Stimulated activated CD4-positive, alpha-beta T cell treated with anti-CD3 and anti-CD28 coated beads, TNF-alpha, amount 100 ng/mL, for 1 hour (primary cell): ENCODE results near the gene IL15RA.
A peak's percentile ranks its signal among the peaks of the same experiment; 100 is the strongest.

Source experiments
- DNase-seq, 3 donors: peaks; one replicate each; pipeline ENCODE4 v3.0.0-alpha.2; 2020; ENCODE audit warnings: low read depth in 3 of 3, low spot score in 1 of 3

The IL15RA gene, protein sequence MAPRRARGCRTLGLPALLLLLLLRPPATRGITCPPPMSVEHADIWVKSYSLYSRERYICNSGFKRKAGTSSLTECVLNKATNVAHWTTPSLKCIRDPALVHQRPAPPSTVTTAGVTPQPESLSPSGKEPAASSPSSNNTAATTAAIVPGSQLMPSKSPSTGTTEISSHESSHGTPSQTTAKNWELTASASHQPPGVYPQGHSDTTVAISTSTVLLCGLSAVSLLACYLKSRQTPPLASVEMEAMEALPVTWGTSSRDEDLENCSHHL

DNA sequence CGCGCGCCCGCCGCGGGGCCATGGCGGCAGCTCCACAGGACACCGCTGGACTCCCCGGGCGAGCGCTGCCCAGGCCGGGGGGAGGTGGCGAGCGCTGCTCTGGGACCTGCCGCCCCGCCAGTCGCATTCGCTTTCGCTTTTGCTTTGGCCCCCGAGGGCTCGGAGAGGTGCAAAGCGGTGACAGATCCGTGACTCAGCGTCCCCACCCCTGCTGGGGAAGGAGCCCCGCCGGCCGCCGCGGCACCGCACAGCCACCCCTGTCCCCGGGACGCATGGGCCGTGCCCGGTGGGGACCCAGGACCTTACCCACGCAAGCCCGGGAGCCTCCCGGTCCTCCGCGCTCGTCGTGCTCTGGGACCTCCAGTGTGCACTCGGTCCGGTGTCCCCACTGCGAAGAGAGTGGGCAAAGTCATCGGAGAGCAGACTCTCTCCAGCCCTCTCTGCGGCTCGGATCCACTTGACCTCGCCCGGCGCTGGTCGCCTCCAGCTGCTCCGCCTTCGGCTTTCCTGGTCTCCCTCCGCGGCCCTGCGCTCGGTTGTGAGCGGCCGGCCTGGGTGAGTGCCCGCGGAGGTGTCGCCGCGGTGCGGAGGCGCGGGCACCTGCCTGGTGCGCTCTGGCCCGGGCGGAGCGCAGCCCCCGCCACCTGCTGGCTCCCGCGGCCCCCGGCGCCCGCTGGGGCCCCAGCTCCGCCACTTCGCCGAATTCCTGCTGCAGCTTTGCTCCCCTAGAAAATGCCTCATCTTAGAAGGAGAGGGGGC is at the start of gene IL15RA:
TSS of gene IL15RA (minus strand) at position 73 of the 759 bp plus-strand sequence. CDS start at position 22, 51 bp downstream.
- peak; percentile 60 to 79 (median 68) for DNase-seq

DNA sequence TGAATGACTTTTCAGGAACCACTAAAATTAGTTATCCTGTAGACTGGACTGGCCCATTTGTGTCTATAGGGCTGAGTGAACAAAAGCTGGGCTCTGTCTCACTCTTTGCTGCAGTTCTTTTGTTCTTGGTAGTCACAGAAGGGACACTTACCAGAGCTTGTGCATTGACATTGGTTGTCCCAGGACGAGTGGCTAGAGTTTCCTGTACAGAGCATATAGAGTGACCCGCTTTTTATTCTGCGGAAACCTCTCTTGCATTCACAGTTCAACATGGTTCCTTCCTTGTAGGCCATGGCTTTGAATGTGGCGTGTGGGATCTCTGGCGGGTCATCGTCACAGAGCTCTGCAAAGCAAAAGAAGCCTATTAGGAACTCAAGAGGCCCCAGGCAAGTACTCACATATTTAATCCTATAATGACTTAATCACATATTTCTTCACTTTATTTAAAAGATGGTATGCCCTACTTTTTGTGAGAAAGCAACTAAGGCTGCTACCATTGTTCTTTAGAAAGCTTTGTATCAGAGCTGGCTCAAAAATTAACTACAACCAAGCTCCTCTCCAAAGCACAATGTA is 48.4 kb upstream of the IL15RA start:
- DNase-seq = no peak

DNA sequence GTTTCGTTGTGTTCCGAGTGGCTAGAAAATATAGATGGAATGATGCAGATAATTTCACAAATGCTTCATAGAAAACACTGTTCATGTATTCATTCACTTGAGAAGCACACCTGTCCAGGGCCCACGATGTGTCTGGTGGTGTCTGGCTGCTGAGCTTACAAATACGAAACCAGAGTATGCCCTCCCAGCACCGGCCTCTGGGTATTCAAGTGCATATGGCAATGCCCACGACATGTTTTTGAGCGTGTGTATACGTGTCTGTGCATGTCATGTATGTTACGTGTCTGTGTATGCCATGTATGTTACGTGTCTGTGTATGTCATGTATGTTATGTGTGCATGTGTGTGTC is 47.0 kb upstream of the IL15RA start:
- no peak for DNase-seq

DNA sequence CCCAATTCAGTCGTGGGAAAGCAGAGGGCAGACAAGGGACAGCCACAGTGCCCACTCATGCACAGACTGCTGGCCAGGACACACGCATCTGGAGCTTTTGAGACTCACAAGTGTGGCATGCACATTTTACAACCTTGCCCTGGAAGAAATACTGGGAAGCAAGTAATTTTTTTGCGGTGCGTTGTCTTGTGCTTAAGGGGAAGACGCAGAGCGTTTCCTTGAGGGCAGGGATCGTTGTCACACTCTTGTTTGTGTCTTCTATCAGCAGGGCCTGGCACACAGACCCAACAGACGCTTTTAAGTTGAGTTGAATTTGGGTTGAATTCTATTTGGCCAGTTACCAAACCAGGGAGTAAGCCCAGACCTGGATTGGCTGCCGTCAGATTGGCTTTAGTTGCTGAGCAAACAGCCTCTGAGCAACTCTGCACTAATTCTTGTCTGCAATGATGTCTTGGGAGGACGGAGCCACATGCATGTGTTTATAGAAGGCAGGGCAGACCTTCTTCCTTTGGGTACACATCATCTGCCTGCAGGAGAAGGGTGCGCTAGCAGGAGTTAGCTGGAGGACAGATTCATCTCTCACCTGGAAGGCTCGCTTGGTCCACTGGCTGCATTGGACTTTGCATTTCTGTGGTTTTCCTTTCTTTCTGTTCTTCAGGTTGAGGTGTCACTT is 46.5 kb upstream of the IL15RA start:
- DNase-seq = no peak

DNA sequence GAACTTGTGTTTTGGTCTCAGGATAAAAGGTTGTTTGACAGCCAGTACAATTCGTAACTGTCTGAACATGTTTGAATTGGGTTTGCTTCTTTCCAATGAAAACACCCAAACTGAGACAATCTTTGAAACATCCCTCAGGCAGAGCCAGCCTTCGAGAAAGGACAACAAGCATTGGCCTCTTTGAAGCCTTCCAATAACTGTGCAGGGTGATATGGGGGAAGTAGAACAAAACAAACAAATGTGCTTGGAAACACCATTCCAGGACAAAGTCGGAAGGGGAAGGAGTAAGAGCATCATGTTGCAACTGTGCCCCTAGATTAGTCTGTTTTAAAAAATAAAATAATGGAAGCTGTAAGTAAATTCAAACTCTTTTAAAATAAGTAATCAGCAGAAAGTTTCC is 45.3 kb upstream of the IL15RA start:
- no peak for DNase-seq

DNA sequence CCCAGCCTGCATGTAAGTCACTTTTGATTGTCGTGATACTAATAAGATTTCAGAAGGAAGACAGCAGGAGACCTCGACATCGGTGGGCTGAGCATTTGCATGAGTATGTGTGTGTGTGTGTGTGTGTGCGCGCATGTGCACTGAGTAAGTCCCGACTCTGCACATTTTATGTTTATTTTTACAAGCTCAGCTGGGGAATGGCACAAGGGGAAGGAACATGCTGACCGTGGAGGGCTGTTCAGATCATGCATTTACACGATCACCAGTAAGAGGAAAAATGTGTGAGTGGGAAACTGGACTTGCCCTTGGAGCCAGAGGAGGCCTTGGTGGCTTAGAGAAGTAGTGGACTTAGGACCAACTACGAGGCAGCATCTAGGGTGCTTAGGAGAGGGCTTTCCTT is 43.5 kb upstream of the IL15RA start:
- no peak for DNase-seq

DNA sequence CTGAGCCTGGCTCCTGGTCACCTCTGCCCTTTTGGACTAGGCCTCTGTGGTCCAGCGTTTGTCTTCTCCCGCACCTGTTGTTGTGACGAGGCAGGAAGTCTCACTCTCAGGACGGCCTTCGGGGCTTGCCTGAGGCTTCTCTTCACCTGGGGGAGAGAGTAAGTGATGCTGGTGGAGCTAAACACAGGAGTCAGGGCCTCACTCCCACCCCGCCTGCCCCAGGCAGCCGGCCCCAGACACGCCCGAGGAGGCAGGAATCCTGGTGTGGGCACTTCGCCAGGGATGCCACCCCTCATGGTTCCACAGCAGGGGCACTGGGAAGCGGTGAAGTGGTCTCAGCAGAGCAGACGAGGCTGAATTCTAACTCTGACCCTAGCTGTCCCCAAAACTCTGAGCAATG is 42.5 kb upstream of the IL15RA start:
- DNase-seq = no peak

DNA sequence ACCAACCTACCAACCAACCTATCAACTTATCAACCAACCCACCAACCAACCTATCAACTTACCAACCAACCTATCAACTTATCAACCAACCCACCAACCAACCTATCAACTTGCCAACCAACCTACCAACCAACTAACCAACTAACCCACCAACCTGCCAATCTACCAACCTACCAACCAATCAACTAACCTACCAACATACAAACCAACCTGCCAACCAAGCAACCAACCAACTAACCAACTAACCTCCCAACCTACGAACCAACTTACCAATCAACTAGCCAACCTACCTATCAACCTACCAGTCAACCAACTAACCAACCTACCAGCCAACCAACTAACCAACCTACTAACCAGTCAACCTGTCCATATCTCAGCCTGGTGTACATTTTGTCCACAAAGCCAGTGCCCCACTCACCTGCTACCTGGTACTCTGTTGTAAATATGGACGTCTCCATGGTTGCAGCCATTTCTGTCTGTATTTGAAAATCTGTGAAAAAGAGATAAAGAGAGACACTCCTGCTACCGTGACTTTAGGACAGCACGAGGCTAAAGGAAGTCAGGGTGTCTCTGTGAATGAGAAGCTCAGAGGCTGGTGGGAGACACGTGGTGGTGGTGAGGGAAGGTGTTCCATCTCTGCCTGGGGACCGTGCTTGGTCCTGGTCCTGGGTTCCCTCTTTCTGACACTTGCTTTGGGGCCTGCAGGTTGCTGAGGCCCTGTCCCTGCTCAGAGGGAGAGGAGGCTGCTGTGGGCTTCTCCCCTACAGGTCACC is 41.9 kb upstream of the IL15RA start:
- DNase-seq = no peak

DNA sequence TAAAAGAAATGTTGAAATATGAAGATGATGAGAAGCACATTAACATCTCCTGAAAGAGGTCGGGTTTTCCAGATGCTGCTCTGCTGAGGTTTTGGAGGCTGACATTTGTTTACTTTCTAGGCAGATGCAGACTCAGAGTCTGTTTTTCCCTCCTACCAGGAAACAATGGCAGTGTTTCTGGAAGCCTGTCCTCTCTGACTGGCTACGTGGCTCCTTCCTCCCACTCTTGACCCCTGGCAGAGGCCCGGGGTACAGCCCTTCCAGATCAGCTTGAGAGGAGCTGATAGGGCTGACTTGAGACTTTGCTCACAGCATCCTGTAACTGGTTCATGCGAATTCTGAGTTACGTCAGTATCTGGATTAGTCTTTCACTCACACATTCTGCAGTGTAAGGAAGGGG is 41.1 kb upstream of the IL15RA start:
- DNase-seq = no peak

DNA sequence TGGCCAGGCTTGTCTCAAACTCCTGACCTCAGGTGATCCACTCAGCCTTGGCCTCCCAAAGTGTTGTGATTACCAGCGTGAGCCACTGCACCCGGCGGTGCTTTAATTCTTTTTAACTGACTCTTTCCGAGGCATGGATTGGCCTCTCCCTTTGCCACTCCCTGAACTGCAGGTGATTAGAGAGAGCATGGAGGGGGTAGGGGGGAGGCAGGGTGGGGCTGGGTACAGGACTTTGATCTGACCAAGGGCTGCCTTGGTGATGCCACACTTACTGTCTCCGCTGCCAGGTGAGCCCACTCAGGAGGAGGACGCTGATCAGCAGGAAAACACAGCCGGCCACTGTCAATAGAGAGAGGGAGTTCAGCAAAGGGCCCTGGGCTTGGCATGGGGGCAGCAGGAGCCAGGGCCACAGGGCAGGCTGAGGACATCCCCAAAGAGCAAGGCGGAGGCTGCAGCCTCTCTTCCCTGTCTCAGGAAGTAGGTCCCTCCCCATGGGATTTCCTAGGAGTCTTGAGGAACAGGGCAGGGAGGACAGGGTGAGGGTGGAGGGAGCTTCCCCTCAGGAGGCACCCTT is 40.5 kb upstream of the IL15RA start:
- no peak for DNase-seq

DNA sequence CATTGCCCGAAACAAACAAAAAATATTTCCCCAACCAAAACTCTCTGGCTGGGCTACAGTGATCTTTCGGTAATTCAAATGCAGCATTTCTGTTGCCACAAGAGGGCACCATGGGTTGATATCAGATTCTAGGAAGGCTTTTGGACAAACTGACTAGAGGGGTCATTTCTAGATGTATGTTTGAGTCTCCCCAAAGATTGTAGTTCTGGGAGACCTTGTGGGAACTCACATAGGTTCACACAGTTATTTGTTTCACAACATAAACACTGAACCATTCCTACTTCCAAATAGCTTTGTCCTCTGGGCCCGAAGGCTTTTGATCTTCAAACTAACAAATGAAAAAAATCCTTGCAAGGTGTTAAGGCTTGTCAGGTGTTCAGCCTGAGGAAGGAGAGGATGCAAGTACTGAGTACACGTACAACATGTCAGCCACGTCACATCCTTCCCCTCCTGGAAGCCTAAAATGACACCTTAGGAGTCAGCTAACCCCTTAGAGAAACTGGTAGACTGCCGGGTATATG is 37.0 kb upstream of the IL15RA start:
- DNase-seq = peak in 2 of 3 donors; percentile 23 to 29

DNA sequence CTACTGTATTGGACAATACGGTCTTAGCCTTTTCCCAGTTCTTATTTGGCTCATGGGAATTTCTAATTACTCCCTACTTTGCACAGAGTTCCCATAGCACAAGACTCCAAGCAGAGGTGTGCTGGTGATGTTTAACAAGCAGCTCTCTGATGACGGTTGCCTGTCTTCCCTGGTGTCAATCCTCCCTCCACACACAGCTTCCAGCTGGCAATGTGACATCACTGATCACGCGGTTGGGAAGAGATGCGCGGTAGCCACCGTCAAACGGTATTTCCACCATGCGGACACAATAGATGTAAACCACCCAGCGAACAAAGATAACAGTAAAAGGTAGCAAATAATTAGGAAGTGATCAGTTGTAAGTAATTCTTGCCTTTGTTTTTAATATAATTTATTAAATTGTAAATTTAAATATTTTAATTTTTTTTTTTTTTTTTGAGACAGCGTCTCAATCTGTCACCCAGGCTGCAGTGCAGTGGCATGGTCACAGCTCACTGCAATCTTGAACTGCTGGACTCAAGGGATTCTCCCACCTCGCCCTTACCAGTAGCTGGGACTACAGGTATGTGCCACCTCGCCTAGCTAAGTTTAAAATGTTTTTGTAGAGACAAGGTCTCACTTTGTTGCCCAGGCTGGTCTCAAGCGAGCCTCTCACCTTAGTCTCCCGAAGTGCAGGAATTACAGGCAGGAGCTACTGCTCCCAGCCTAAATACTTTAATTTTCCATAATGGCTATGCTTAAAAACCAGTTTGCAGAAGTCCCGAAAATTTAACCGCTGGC is 36.3 kb upstream of the IL15RA start:
- no peak for DNase-seq

DNA sequence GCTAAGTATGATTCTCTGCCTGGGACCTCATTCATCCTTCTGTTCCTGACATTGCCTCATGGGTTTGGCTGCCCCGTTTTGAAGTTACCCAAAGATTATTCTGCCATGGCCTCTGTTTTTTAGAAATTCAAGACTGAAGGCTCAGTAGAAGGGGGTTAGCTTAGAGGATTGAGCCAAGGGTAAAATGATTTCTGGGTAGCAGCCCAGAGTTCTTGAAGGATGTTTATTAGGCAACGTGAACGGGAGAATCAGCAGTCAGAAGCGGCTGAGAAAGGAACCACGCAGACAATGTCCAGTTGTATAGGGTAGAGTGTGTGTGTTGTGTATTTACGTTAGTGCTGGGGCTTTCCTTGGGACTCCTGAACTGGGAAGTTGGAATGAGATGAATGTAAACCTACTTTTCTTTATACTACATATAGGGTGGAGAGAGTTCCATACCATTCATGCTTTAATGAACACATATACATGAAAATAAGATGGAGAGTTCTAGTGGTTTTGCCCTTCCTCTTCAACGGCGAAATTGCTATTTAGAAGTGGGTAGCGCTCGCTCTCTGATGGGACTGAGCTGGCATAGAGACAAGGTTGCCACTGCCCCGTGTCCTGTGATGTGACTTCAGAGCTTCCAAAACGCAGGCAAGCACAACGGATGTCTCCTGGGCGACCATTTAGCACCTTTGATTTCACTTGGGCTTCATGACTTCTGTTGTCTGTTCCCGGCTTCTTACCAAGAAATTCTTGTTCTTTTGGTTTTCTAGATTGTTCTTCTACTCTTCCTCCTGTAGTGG is 35.0 kb upstream of the IL15RA start:
- no peak for DNase-seq

DNA sequence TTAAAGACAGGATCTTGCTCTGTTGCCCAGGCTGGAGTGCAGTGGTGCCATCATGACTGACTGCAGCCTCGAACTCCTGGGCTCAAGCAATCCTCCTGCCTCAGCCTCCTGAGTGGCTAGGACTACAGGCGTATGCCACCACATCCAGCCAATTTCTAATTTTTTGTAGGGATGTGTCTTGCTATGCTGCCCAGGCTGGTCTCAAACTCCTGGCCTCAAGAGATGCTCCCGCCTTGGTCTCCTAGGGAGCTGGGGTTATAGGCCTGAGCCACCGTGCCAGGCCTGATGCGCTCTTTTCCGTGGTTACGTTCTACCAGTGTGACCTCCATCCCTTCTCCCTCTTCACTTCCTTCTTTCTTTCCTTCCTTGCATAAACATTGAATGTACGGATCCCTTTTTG is 34.2 kb upstream of the IL15RA start:
- DNase-seq = no peak

DNA sequence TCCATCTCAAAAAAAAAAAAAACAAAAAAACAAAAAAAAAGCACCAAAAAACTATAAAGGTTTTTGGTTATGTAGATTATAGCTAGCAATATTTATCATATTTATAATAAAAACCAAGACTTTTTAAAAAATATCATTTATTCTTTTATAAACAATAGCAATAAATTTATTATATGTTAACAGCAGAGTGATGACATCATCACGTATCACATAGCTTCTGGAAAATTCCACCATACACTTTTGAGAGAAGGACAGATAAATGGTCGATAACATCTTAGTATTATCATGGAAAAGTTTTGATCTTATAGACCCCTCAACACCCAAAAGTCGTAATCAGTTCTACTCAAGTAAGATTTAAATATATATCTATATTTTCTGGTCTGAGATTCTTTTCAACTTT is 33.2 kb upstream of the IL15RA start:
- no peak for DNase-seq

DNA sequence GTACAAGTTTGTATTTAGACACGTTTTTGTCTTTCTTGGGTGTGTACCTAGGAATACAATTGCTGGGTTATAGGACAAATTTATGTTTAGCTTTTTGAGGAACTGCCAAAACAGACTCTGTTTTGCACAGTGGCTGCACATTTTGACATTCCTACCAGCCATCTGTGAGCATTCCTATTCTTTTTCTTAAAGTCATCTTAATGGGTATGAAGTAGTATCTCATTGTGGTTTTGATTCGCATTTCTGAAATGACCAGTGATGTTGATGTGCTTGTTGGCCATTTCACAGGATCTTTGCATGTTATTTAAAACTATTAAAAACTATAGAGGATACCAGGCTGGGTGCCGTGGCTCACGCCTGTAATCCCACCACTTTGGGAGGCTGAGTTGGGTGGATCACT is 32.6 kb upstream of the IL15RA start:
- DNase-seq = no peak

DNA sequence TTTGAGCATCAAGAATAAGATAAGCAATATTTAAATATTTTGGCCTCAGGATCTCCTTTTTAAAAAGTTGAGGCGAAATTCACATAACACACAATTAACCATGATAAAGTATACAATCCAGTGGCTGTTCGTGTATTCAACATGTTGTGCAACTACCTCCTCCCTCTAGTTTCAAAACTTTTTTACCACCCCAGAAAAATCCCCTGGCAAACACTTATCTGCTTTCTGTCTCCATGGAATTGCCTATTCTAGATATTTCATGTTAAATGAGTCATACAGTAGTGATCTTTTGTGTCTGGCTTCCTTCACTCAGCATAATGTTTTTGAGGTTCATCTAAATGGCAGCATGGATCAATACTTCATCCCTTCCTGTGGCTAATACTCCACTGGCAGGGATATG is 31.8 kb upstream of the IL15RA start:
- DNase-seq = no peak

DNA sequence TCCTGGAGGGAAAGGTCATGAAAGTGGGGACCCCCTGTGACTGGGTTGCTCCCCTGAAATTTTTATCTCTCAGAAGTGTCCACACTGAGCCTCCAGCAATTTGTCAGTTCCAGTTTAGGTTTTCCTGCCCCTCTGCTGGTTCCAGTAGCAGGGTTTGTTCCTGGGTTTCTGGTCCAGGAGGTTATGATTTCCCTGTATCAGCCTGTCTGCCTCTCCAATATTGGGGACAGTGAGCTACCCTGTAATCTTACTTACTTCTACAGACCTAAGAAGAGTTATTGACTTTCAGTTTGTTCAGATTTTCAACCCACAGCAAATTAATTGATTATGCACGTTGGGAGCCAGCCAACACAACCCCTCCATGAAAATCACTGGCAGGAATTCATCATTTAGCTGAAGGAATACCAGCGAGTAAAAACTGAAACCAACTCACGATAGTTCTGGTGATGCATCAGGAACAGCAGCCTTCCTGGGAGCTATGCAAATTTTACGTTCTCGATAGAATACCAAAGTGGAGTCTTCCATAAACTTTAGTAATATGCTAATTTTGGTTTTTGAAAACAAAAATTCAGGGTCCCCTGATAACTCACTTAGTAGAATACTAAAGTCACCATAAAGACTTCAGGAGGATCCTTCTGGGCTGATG is 31.3 kb upstream of the IL15RA start:
- DNase-seq = no peak

DNA sequence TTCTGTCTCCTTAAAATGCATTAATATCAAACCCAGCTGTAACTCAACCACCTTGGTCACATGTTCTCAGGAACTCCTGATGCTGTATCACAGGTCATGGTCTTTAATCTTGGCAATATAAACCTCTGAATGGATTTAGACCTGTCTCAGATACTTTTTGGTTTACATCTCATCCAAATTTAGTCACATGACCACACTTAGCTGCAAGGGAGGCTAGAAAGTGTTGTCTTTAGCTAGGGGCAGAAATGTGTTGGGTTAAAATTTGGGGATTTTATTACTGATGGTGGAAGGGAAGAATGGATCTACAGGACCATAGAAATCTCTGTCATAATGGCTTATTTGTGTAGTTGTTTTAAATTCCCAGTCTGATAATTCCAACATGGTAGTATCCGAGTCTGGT is 29.6 kb upstream of the IL15RA start:
- DNase-seq = no peak
